Measurements from ENCODE around the gene EIF5AL1. TPM values are rescaled to one million over a fixed set of nuclear protein-coding genes. Genes with fewer than 3 reads are reported as not detected.
"Not testable (repeated sequence)": the region's sequence is repeated elsewhere in the genome, so short reads cannot be mapped to it uniquely, and the experiment has no call there.

The EIF5AL1 gene
- total RNA-seq, 2 experiments from 2014 or later: 2.9 to 3.1 TPM

GRCh38 chr10:79517567-79517966 lies 5.2 kb downstream of the EIF5AL1 start:
- not testable (repeated sequence) for H3K27me3 Mint-ChIP-seq, H3K36me3 Mint-ChIP-seq, H3K9me3 Mint-ChIP-seq, H3K4me3 Mint-ChIP-seq, H3K4me1 Mint-ChIP-seq, H3K27ac Mint-ChIP-seq, DNase-seq

- H3K4me3 Mint-ChIP-seq, DNase-seq, H3K27ac Mint-ChIP-seq, H3K9me3 Mint-ChIP-seq, H3K36me3 Mint-ChIP-seq, H3K27me3 Mint-ChIP-seq, H3K4me1 Mint-ChIP-seq: not testable (repeated sequence)
Measured at GRCh38 chr10:79521751-79522150, 9.4 kb downstream of the EIF5AL1 start.

- not testable (repeated sequence) for DNase-seq, H3K27ac Mint-ChIP-seq, H3K36me3 Mint-ChIP-seq, H3K27me3 Mint-ChIP-seq, H3K4me1 Mint-ChIP-seq, H3K4me3 Mint-ChIP-seq, H3K9me3 Mint-ChIP-seq
Measured at GRCh38 chr10:79522464-79522863, 10.1 kb downstream of the EIF5AL1 start.

GRCh38 chr10:79523157-79523853 lies 11.0 kb downstream of the EIF5AL1 start:
- not testable (repeated sequence) for H3K36me3 Mint-ChIP-seq, H3K4me3 Mint-ChIP-seq, H3K4me1 Mint-ChIP-seq, H3K9me3 Mint-ChIP-seq, H3K27ac Mint-ChIP-seq, H3K27me3 Mint-ChIP-seq, DNase-seq

- H3K27ac Mint-ChIP-seq, H3K4me3 Mint-ChIP-seq, H3K36me3 Mint-ChIP-seq, H3K27me3 Mint-ChIP-seq, DNase-seq, H3K4me1 Mint-ChIP-seq, H3K9me3 Mint-ChIP-seq: not testable (repeated sequence)
Measured at GRCh38 chr10:79525049-79525710, 12.8 kb downstream of the EIF5AL1 start.

GRCh38 chr10:79528261-79528660 lies 15.9 kb downstream of the EIF5AL1 start:
- not testable (repeated sequence) for H3K36me3 Mint-ChIP-seq, H3K4me3 Mint-ChIP-seq, H3K27me3 Mint-ChIP-seq, H3K4me1 Mint-ChIP-seq, DNase-seq, H3K9me3 Mint-ChIP-seq, H3K27ac Mint-ChIP-seq

- H3K9me3 Mint-ChIP-seq, H3K4me3 Mint-ChIP-seq, H3K4me1 Mint-ChIP-seq, H3K27ac Mint-ChIP-seq, H3K27me3 Mint-ChIP-seq, H3K36me3 Mint-ChIP-seq, DNase-seq: not testable (repeated sequence)
Measured at GRCh38 chr10:79533142-79533902, 21.0 kb downstream of the EIF5AL1 start.

GRCh38 chr10:79533903-79534175 lies 21.5 kb downstream of the EIF5AL1 start:
- DNase-seq, H3K27ac Mint-ChIP-seq, H3K4me3 Mint-ChIP-seq, H3K36me3 Mint-ChIP-seq, H3K9me3 Mint-ChIP-seq, H3K27me3 Mint-ChIP-seq, H3K4me1 Mint-ChIP-seq: not testable (repeated sequence)

GRCh38 chr10:79538311-79538710 lies 26.0 kb downstream of the EIF5AL1 start:
- H3K9me3 Mint-ChIP-seq, H3K27ac Mint-ChIP-seq, H3K4me1 Mint-ChIP-seq, H3K4me3 Mint-ChIP-seq, H3K36me3 Mint-ChIP-seq, H3K27me3 Mint-ChIP-seq, DNase-seq: not testable (repeated sequence)

GRCh38 chr10:79540930-79541329 lies 28.6 kb downstream of the EIF5AL1 start:
- not testable (repeated sequence) for H3K4me3 Mint-ChIP-seq, H3K4me1 Mint-ChIP-seq, H3K27me3 Mint-ChIP-seq, H3K27ac Mint-ChIP-seq, H3K9me3 Mint-ChIP-seq, H3K36me3 Mint-ChIP-seq, DNase-seq

GRCh38 chr10:79542626-79543025 lies 30.3 kb downstream of the EIF5AL1 start:
- no peaks in the 10 kb centered on the region for H3K36me3 Mint-ChIP-seq

GRCh38 chr10:79544408-79544807 lies 32.1 kb downstream of the EIF5AL1 start:
- H3K27ac Mint-ChIP-seq, H3K36me3 Mint-ChIP-seq, H3K9me3 Mint-ChIP-seq, DNase-seq, H3K4me1 Mint-ChIP-seq, H3K4me3 Mint-ChIP-seq, H3K27me3 Mint-ChIP-seq: not testable (repeated sequence)

More at GRCh38 chr10:79542626-79543025, 30.3 kb downstream of the EIF5AL1 start:
- Mint-ChIP-seq H3K27me3 (no peaks in the 10 kb centered on the region), H3K4me1 (no peaks in the 10 kb centered on the region), H3K9me3 (no peaks in the 10 kb centered on the region), H3K4me3 (no peak overlapping the region), H3K27ac (no peak overlapping the region)
- DNase-seq: no peak

GRCh38 chr10:79544926-79545659 lies 32.8 kb downstream of the EIF5AL1 start:
- H3K4me1 Mint-ChIP-seq, H3K27ac Mint-ChIP-seq, H3K36me3 Mint-ChIP-seq, H3K4me3 Mint-ChIP-seq, H3K9me3 Mint-ChIP-seq, H3K27me3 Mint-ChIP-seq, DNase-seq: not testable (repeated sequence)

GRCh38 chr10:79547128-79547527 lies 34.8 kb downstream of the EIF5AL1 start:
- H3K9me3 Mint-ChIP-seq, H3K27ac Mint-ChIP-seq, H3K4me3 Mint-ChIP-seq, H3K27me3 Mint-ChIP-seq, H3K36me3 Mint-ChIP-seq, DNase-seq, H3K4me1 Mint-ChIP-seq: not testable (repeated sequence)

- no peaks in the 10 kb centered on the region for H3K36me3 Mint-ChIP-seq
- DNase-seq: no peak
- peaks cover 5% of the 10 kb centered on the region for H3K4me1 Mint-ChIP-seq
- no peaks in the 10 kb centered on the region for H3K9me3 Mint-ChIP-seq
- no peaks in the 10 kb centered on the region for H3K27me3 Mint-ChIP-seq
- peak overlapping the region; percentile 0 for H3K27ac Mint-ChIP-seq
- no peak overlapping the region for H3K4me3 Mint-ChIP-seq
Measured at GRCh38 chr10:79547973-79548372, 35.6 kb downstream of the EIF5AL1 start.
